HepG2 (cell line): ENCODE data around the gene MYH9.

ENCODE experiments used
- CHD2 ChIP-seq: IDR thresholded peaks from 2 replicates; pipeline ENCODE4 v1.6.1; 2011; ENCODE audit warnings: low read depth, low read length, improper control_type of control experiment
- DNMT3B ChIP-seq: conservative IDR thresholded peaks from 2 replicates; pipeline ENCODE4 v1.6.1; 2016; ENCODE audit warnings: missing biosample characterization, control low read depth
- FOSL2 ChIP-seq: sonication (generic); formaldehyde crosslinking; IDR thresholded peaks from 2 replicates; pipeline ENCODE4 v1.4.0; 2020; ENCODE audit warnings: missing genetic modification reagents
- KDM1A ChIP-seq: IDR thresholded peaks from 2 replicates; pipeline ENCODE4 v1.6.1; 2016; ENCODE audit warnings: missing compliant biosample characterization
- SRF ChIP-seq: IDR thresholded peaks from 2 replicates; pipeline ENCODE4 v1.6.1; 2011; ENCODE audit warnings: mild to moderate bottlenecking, low read depth, low read length, moderate library complexity
- TBL1XR1 ChIP-seq: fragments of 150-350 bp; IDR thresholded peaks from 2 replicates; pipeline ENCODE4 v1.6.1; 2014; ENCODE audit warnings: borderline replicate concordance, low read length; ENCODE audit not compliant: partially characterized antibody
- ZFP36L2 ChIP-seq: sonication (generic); formaldehyde crosslinking; IDR thresholded peaks from 2 replicates; pipeline ENCODE4 v1.4.0; 2020; ENCODE audit warnings: missing genetic modification reagents
- ZSCAN9 ChIP-seq: IDR thresholded peaks from 2 replicates; pipeline ENCODE4 v1.6.1; 2016; ENCODE audit warnings: borderline replicate concordance
- TF ChIP-seq, protein P1 (sequence below): sonication (generic); formaldehyde crosslinking; IDR thresholded peaks from 2 replicates; pipeline ENCODE4 v1.5.0; 2020; ENCODE audit warnings: mild to moderate bottlenecking, missing genetic modification reagents, moderate library complexity
- TF ChIP-seq, protein P2 (sequence below): sonication (generic); formaldehyde crosslinking; IDR thresholded peaks from 2 replicates; pipeline ENCODE4 v1.4.0; 2020; ENCODE audit warnings: missing genetic modification reagents

DNA sequence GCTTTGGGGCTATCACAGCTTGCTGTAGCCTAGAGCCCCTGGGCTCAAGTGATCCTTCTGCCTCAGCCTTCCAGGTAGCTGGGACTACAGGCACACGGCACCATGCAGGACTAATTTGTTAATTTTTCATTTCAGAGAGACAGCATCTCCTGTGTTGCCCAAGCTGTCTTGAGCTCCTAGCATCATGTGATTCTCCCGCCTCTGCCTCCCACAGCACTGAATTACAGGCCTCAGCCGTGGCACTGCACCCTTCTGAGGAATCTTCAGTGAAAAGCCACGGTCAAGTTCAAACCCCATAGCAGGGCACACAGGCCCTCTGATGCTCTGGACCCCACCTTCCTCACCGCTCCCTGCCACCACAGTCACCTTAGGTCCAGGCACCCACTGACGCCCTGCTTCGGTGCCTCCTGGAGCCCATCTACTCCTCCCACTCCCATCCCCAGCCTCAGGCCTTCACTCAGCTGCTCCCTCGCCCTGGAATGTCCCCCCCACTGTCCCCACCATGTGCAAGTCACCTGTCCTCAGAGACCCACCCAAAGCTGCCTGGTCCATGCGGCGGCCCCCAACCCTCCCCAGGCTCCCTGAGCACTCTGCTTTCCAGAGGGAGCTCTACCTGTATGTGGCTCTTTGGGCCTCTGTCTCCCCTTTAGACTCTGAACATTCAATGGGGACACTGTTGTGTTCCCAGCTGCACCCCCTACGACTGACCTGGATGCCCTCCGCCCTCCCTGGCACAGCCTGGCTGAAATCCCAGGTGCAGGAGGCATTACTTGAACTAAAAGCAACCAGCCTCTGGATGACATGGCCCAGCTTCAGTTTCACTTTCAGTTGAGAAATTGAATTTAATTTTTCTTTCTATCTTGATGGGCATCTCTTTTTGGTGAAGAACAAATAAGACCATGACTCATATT lies 150.1 kb downstream of the MYH9 start:
- TF ChIP-seq, protein P1, sequence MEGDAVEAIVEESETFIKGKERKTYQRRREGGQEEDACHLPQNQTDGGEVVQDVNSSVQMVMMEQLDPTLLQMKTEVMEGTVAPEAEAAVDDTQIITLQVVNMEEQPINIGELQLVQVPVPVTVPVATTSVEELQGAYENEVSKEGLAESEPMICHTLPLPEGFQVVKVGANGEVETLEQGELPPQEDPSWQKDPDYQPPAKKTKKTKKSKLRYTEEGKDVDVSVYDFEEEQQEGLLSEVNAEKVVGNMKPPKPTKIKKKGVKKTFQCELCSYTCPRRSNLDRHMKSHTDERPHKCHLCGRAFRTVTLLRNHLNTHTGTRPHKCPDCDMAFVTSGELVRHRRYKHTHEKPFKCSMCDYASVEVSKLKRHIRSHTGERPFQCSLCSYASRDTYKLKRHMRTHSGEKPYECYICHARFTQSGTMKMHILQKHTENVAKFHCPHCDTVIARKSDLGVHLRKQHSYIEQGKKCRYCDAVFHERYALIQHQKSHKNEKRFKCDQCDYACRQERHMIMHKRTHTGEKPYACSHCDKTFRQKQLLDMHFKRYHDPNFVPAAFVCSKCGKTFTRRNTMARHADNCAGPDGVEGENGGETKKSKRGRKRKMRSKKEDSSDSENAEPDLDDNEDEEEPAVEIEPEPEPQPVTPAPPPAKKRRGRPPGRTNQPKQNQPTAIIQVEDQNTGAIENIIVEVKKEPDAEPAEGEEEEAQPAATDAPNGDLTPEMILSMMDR, result no peak
- no peak for TF ChIP-seq ZSCAN9 (CRISPR knock-in tag)
- TF ChIP-seq SRF, result no peak
- no peak for TF ChIP-seq FOSL2 (CRISPR knock-in tag)
- TF ChIP-seq TBL1XR1, result no peak
- TF ChIP-seq KDM1A (CRISPR knock-in tag), result no peak
- TF ChIP-seq, protein P2, sequence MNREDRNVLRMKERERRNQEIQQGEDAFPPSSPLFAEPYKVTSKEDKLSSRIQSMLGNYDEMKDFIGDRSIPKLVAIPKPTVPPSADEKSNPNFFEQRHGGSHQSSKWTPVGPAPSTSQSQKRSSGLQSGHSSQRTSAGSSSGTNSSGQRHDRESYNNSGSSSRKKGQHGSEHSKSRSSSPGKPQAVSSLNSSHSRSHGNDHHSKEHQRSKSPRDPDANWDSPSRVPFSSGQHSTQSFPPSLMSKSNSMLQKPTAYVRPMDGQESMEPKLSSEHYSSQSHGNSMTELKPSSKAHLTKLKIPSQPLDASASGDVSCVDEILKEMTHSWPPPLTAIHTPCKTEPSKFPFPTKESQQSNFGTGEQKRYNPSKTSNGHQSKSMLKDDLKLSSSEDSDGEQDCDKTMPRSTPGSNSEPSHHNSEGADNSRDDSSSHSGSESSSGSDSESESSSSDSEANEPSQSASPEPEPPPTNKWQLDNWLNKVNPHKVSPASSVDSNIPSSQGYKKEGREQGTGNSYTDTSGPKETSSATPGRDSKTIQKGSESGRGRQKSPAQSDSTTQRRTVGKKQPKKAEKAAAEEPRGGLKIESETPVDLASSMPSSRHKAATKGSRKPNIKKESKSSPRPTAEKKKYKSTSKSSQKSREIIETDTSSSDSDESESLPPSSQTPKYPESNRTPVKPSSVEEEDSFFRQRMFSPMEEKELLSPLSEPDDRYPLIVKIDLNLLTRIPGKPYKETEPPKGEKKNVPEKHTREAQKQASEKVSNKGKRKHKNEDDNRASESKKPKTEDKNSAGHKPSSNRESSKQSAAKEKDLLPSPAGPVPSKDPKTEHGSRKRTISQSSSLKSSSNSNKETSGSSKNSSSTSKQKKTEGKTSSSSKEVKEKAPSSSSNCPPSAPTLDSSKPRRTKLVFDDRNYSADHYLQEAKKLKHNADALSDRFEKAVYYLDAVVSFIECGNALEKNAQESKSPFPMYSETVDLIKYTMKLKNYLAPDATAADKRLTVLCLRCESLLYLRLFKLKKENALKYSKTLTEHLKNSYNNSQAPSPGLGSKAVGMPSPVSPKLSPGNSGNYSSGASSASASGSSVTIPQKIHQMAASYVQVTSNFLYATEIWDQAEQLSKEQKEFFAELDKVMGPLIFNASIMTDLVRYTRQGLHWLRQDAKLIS, result no peak
- no peak for TF ChIP-seq CHD2
- no peak for TF ChIP-seq ZFP36L2 (CRISPR knock-in tag)
- TF ChIP-seq DNMT3B (CRISPR knock-in tag), result no peak
